ENCODE measurements around the gene KNSTRN.

KNSTRN gene

DNA sequence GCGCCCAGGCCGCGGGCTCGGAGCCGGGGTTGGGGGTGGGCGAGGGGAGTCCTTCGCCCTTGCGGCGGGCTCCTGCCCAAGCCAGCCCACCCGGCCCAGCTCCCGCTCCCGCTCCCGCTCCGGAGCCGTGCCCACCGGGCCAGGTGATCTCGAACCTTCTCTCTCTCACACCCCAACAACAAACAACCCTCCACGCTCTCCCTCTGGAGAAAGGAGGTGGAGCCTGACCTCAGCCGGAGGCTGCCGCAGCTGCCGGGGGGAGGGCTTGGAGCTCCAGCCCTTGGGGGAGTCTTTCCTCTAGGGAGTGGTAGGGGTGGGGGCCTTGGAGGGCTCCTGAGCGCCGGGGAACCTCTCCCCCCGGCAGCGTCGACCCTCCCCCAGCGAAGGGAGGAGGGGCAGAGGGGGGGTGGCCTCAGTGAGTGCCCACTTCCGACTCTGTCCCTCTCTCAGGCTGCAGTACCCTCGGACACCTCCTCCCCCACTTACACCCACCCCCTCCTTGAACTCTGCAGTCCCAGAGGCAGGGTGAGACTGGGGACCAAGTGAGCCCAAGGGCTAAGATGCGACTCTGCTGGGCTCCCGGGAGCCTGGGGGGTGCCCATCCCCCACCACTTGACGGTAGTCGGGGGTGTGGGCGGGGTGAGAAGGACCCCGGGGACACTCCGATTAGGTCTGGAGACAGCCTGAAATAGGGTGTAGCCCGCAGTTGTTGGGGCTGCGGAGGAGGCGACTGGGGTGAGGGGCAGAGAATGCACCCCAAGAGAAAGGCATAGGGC is 53.8 kb downstream of the KNSTRN start:
- no peak for TF ChIP-seq ZNF274 (IDR thresholded peaks at IDR 0.05; ENCODE audit: low read depth, low read length)
- no peak overlapping the region for H3K4me3 ChIP-seq (ENCODE audit: low read length)

GRCh38 chr15:40436892-40437751 is 54.6 kb downstream of the KNSTRN start:
- H3K4me3 ChIP-seq (ENCODE audit: low read length) = no peak overlapping the region
- no peak for TF ChIP-seq ZNF274 (IDR thresholded peaks at IDR 0.05; ENCODE audit: low read depth, low read length)

- H3K4me3 ChIP-seq (ENCODE audit: low read length) = no peak overlapping the region
- TF ChIP-seq ZNF274 (IDR thresholded peaks at IDR 0.05; ENCODE audit: low read depth, low read length) = no peak
Observed at GRCh38 chr15:40437752-40438687, 55.5 kb downstream of the KNSTRN start.

- H3K4me3 ChIP-seq (ENCODE audit: low read length) = no peak overlapping the region
- no peak for TF ChIP-seq ZNF274 (IDR thresholded peaks at IDR 0.05; ENCODE audit: low read depth, low read length)
Observed at GRCh38 chr15:40438712-40439111, 56.2 kb downstream of the KNSTRN start.

DNA sequence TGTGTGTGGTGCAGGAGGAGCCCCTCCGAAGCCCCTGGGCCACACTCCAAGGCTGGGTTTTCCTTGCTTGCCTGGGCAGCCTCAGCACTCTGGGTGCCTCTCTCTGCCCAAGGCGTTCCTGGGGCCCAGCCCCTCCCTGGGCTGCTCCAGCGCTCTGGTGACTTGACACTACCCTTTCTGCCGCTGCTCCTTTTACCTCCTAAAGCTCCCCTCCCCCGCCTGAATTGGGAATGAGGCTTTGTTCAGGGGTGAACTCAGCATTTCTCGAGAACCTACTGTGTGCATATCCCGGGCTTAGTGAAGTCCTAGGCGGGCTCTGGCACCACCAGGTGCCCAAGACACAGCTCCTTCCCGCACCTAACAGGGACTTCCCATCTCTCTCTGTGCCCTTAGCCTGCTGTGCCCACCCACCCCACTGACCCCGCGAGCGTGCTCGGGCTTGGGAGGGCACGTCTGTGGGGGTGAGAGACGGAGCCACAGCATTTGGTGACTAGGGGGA is 57.0 kb downstream of the KNSTRN start:
- TF ChIP-seq ZNF274 (IDR thresholded peaks at IDR 0.05; ENCODE audit: low read depth, low read length) = no peak
- peak overlapping the region; percentile 60; the same call in 1 of the 2 replicates for H3K4me3 ChIP-seq (ENCODE audit: low read length)

DNA sequence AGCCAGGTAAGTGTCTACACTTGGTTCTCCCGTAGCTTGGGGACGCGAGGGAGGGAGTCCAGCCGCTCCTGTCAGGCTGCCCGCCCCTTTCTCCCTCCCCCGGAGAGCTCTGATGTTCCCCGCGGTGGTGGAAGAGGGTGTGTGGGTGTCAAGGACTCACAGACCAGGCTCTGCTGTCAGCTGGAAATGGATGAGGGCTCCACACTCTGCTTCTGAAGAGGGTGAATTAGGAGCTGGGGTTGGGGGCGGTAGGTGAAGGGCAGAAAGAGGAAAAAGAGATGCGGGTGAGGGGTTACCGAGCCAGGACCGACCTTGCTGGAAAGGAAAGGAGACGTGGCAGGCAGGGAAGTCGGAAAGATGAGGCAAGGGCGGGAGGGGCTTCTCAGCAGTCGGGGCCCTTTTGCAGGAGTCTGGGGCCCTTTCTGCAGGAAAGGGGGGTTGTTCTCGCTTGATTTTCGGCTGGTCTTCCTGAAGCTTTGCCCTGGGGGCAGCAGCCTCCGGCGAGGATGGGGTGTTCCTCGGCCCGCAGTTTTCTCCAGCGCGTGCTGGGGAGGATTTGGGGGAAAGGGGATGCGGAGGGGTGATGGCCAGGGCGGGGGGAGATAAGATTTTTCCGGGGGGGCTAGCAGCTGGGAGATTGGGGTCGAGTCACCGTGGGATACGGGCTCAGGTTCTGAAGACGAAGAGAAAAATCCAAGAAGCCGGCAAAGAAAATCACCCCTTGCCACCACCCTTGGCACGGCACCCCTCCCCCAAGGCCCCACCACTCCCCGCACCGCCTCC is 57.6 kb downstream of the KNSTRN start:
- peak overlapping the region; percentile 60; the same call in 1 of the 2 replicates for H3K4me3 ChIP-seq (ENCODE audit: low read length)
- no peak for TF ChIP-seq ZNF274 (IDR thresholded peaks at IDR 0.05; ENCODE audit: low read depth, low read length)

- peak within 1 kb of the TSS; percentile 81 for H3K4me3 ChIP-seq (ENCODE audit: low read length)
Observed at GRCh38 chr15:40440743-40441564, 58.4 kb downstream of the KNSTRN start, which contains the start of gene BAHD1. BAHD1 (plus strand) TSS chr15:40440953; CDS start chr15:40458465, 17,512 bp downstream.

DNA sequence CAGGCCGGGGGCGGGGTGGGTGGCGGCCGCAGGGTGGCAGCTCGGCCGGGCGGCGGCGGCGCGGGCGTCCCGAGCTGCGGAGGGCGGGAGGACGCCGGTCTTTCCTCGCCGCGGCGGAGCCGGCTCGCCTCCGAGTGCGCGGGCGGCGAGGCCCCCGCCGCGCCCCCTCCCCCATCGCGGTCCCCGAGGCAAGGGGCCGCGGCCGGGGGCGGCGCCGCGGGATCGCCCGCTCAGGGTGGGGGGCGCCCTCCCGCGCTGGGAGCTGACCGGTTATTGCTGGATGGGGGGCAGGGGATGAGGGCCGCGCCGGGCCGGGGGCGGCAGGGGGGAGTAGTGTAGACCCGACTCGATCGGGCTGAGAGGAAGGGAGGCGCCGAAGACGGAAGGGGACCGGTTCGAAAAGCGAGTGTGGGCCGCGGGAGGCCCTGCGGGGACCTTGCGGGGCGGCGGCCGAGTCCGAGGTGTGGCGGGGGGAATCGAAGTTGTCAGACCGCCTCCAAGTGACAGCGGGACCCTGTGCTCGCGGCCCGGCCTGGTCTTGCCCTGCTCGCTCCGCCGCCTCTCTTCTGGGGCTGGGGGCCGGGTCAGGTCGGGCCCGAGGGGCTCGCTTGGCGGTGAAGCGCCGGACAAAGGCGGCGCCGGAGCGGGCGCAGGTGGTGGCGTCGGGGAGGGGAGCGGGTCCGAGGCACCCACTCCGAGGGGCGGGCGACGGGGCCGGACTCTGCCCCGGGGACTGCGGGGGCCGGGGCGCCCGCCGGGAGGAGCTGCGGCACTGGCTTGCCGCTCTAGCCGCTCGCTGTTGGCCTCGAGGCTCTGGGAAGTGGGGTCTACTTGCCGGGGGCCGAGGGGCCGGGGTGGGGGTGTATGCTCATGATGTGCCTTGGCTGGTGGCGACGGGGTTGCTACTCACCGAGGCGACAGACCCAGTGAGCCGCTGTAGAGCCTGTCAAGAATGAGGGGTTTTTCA is 59.3 kb downstream of the KNSTRN start:
- peak overlapping the region; percentile 81 for H3K4me3 ChIP-seq (ENCODE audit: low read length)

More at GRCh38 chr15:40440743-40441564, 58.4 kb downstream of the KNSTRN start, which contains the start of gene BAHD1:
- no peak for TF ChIP-seq ZNF274 (IDR thresholded peaks at IDR 0.05; ENCODE audit: low read depth, low read length)

DNA sequence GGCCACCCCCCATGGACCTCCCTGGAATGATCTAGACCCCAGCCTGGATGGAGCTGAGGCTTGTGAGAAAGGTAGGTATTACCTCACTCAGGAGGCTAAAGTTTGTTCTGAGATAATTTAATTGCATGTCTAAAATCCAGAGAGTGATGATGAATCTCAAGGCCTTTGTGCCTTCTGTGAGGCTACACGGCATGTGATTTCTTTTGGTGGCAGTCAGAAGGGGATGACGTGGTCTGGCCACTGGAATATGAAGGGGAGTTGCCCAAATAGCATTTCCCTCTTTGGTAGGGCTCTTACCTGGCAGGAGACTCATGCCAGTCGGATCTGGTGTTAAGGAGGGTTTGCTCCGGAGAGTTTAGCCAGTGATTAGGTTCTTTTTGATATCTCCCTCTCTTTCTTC is 60.7 kb downstream of the KNSTRN start:
- no peak overlapping the region for H3K4me3 ChIP-seq (ENCODE audit: low read length)
- no peak for TF ChIP-seq ZNF274 (IDR thresholded peaks at IDR 0.05; ENCODE audit: low read depth, low read length)

More for the DNA sequence above, 59.3 kb downstream of the KNSTRN start:
- no peak for TF ChIP-seq ZNF274 (IDR thresholded peaks at IDR 0.05; ENCODE audit: low read depth, low read length)

GRCh38 chr15:40443846-40444245 is 61.3 kb downstream of the KNSTRN start:
- TF ChIP-seq ZNF274 (IDR thresholded peaks at IDR 0.05; ENCODE audit: low read depth, low read length) = no peak
- no peak overlapping the region for H3K4me3 ChIP-seq (ENCODE audit: low read length)
